Mucosa of rectum (tissue), 2 donors: ENCODE measurements around the gene GRID2.

Source experiments
- H3K27ac ChIP-seq, 2 donors: one replicate each; pipeline ENCODE4 v1.7.0; 2013; ENCODE audit warnings: inconsistent platforms in 2 of 2, low read depth in 2 of 2, low read length in 2 of 2
- H3K27me3 ChIP-seq, 2 donors: one replicate each; pipeline ENCODE4 v1.7.0; 2013; ENCODE audit warnings: low read length in 2 of 2; ENCODE audit not compliant: control insufficient read depth in 2 of 2, insufficient read depth in 2 of 2
- H3K36me3 ChIP-seq, 2 donors: one replicate each; pipeline ENCODE4 v1.7.0; 2013; ENCODE audit warnings: low read length in 2 of 2; ENCODE audit not compliant: control insufficient read depth in 2 of 2, insufficient read depth in 2 of 2
- H3K4me1 ChIP-seq, 2 donors: one replicate each; pipeline ENCODE4 v1.7.0; 2013; ENCODE audit warnings: low read length in 2 of 2, mild to moderate bottlenecking in 1 of 2; ENCODE audit not compliant: control insufficient read depth in 2 of 2, insufficient read depth in 2 of 2
- H3K4me3 ChIP-seq, 2 donors: one replicate each; pipeline ENCODE4 v1.7.0; 2013; ENCODE audit warnings: low read length in 2 of 2
- H3K9ac ChIP-seq, 2 donors: one replicate each; pipeline ENCODE4 v1.7.0; 2013; ENCODE audit warnings: low read length in 2 of 2, low read depth in 1 of 2, mild to moderate bottlenecking in 1 of 2
- H3K9me3 ChIP-seq, 2 donors: one replicate each; pipeline ENCODE4 v1.7.0; 2013; ENCODE audit warnings: low read length in 2 of 2; ENCODE audit not compliant: control insufficient read depth in 2 of 2
- donor health status: healthy.
- donor health status: Normal muscosa, but diverticular disease.

The GRID2 gene

DNA sequence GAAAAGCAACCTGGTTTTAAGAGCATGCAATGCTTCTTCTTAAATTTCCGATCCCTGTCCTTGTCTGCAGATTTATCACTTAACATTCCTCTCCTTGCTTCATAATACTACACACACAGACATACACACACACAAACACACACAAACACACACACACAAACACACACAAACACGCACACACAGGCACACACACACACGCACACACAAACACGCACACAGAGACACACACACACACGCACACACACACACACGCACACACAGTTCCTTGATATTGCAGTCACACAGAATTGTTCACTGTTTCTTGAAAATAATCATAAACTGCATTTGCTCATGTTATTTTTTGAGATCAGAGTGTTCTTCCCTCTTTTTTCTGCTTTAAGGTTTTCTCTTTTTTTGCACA is 1066.5 kb downstream of the GRID2 start:
- no peak overlapping the region for H3K9ac ChIP-seq
- no peaks in the 10 kb centered on the region for H3K27me3 ChIP-seq
- no peaks in the 10 kb centered on the region for H3K36me3 ChIP-seq
- no peaks in the 10 kb centered on the region for H3K4me1 ChIP-seq
- no peak overlapping the region for H3K4me3 ChIP-seq
- no peaks in the 10 kb centered on the region for H3K9me3 ChIP-seq
- no peak overlapping the region for H3K27ac ChIP-seq

DNA sequence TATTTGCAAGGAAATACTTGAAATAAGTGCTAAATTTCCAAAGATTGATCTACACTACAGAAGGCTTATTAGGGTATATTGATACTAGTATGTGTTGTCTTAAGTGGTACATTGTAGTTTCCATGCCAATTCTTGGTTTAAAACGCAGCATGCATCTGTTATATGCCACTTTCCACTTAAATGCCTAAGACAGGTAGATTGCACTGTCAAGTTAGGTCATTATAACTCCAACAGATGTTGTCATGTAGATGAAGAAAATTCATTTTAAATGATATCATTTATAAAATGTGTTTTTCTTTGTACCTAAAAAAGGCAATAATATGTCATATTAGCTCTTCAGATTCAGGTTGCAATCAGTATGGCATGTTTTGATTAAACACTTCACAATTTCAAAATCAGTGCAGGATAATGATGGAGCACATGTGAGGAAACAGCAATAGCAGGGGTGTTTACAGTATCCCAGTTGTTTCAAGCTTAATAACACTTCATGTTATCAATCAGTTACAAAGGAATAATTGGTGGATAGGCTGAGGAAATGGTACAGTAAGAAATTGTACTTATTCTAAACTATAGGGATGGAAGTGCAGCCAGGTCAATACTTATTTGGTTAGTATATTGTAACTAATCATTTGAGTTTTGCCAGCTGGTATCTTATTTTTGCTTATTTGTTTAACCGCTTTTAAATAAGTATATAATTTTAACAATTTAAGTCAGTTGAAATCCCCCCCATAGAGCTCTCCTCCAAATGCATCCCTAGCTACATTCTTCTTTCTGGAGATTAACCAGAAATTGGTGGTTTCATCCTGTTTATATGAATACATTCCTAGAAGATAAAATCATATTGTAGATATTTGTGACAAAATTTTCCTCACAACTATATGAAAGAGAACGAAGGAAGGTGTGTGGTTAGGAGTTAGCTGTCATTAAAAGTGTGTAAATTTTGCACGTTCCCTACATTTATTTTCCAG is 1070.4 kb downstream of the GRID2 start:
- H3K27ac ChIP-seq = no peak overlapping the region
- no peaks in the 10 kb centered on the region for H3K36me3 ChIP-seq
- no peaks in the 10 kb centered on the region for H3K9me3 ChIP-seq
- no peaks in the 10 kb centered on the region for H3K4me1 ChIP-seq
- no peaks in the 10 kb centered on the region for H3K27me3 ChIP-seq
- H3K9ac ChIP-seq = no peak overlapping the region
- H3K4me3 ChIP-seq = no peak overlapping the region

DNA sequence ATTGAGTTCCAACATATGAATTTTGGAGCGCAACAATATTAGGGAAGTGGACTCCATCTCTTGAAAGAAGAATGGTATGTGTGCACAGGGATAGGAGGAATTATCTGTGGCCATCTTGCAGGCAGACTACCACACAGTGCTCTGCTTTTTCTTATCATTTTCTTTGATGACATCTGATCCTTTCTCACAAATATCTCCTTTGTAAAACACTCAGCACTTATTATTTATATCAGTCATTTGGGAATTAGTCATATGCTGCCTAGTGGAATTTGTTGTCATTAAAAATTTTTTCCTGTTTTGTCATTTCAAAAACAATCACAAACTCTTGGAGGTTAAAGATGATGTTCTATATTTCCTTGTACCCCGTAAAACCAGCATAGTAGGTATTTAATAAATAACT is 1080.5 kb downstream of the GRID2 start:
- no peaks in the 10 kb centered on the region for H3K36me3 ChIP-seq
- no peak overlapping the region for H3K27ac ChIP-seq
- no peak overlapping the region for H3K9ac ChIP-seq
- no peaks in the 10 kb centered on the region for H3K27me3 ChIP-seq
- no peak overlapping the region for H3K4me3 ChIP-seq
- no peaks in the 10 kb centered on the region for H3K4me1 ChIP-seq
- H3K9me3 ChIP-seq = no peaks in the 10 kb centered on the region

GRCh38 chr4:93384887-93385286 is 1081.1 kb downstream of the GRID2 start:
- Histone ChIP-seq H3K36me3 (no peaks in the 10 kb centered on the region), H3K4me3 (no peak overlapping the region), H3K27ac (no peak overlapping the region), H3K4me1 (no peaks in the 10 kb centered on the region), H3K9me3 (no peaks in the 10 kb centered on the region), H3K27me3 (no peaks in the 10 kb centered on the region), H3K9ac (no peak overlapping the region)

GRCh38 chr4:93394545-93395081 is 1090.8 kb downstream of the GRID2 start:
- no peak overlapping the region for H3K9ac ChIP-seq
- no peaks in the 10 kb centered on the region for H3K9me3 ChIP-seq
- no peak overlapping the region for H3K27ac ChIP-seq
- H3K27me3 ChIP-seq = no peaks in the 10 kb centered on the region
- no peaks in the 10 kb centered on the region for H3K36me3 ChIP-seq
- no peaks in the 10 kb centered on the region for H3K4me1 ChIP-seq
- no peak overlapping the region for H3K4me3 ChIP-seq

- H3K36me3 ChIP-seq = no peaks in the 10 kb centered on the region
- no peak overlapping the region for H3K27ac ChIP-seq
- no peaks in the 10 kb centered on the region for H3K27me3 ChIP-seq
- H3K9ac ChIP-seq = no peak overlapping the region
- no peak overlapping the region for H3K4me3 ChIP-seq
- no peaks in the 10 kb centered on the region for H3K9me3 ChIP-seq
- no peaks in the 10 kb centered on the region for H3K4me1 ChIP-seq
Measured at GRCh38 chr4:93396272-93396671, 1092.5 kb downstream of the GRID2 start.

GRCh38 chr4:93403571-93403970 is 1099.8 kb downstream of the GRID2 start:
- Histone ChIP-seq H3K9ac (no peak overlapping the region), H3K36me3 (no peaks in the 10 kb centered on the region), H3K4me3 (no peak overlapping the region), H3K27ac (no peak overlapping the region), H3K9me3 (no peaks in the 10 kb centered on the region), H3K4me1 (no peaks in the 10 kb centered on the region), H3K27me3 (no peaks in the 10 kb centered on the region)

DNA sequence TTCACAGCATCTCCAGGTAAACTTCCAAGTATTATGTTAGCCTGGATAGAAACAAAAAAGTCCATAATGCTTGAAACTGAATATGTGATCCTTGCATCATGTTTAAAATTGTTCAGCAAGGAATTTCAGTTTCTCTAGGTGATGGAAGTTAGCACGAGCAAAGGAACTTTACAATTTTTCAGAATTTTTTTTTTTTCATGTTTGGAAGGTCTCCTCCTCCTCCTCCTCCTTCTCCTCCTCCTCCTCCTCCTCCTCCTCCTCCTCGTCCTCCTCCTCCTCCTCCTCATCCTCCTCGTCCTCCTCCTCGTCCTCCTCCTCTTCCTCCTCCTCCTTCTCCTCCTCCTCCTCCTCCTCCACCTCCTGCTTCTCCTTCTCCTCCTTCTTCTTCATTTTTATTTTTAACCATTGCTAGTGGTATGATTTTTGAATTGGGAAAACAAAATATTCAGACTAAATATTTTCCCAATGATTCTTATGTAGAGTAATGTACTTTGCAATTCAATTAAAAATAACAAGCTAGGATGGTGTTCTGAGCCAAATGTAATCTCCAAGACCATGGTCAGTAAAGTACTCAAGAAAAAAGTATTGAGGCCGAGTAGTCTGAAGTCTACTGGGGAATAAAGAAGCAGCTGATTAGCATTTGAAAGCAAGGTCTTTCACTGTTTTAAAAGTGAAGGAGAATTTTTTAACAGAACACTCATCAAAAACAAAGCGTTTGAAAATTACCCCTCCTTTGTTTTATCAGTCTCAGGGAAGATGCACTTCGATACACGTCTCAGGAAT is 1103.9 kb downstream of the GRID2 start:
- Histone ChIP-seq H3K36me3 (no peaks in the 10 kb centered on the region), H3K9ac (no peak overlapping the region), H3K27ac (no peak overlapping the region), H3K9me3 (no peaks in the 10 kb centered on the region), H3K27me3 (no peaks in the 10 kb centered on the region), H3K4me3 (no peak overlapping the region), H3K4me1 (no peaks in the 10 kb centered on the region)

DNA sequence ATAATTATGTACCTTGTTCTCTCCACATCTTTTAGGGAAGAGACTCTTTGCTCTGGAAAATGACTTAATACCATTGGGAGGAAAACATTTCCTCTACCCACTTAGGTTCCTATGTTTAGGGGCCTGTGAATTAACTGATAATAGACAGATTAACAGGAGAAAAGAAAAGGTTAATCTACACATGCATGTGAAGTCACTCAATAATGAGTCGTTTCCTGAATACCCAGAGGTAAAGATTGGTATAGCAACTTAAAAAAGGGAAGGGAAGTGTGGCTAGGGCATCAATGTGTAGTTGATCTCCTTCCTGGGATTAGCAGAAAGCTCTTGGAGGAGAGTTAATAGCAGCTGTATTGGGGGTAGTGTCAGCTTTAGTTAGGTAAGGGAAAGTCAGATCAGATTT is 1105.3 kb downstream of the GRID2 start:
- Histone ChIP-seq H3K36me3 (no peaks in the 10 kb centered on the region), H3K4me3 (no peak overlapping the region), H3K9me3 (no peaks in the 10 kb centered on the region), H3K27ac (no peak overlapping the region), H3K27me3 (no peaks in the 10 kb centered on the region), H3K4me1 (no peaks in the 10 kb centered on the region), H3K9ac (no peak overlapping the region)

DNA sequence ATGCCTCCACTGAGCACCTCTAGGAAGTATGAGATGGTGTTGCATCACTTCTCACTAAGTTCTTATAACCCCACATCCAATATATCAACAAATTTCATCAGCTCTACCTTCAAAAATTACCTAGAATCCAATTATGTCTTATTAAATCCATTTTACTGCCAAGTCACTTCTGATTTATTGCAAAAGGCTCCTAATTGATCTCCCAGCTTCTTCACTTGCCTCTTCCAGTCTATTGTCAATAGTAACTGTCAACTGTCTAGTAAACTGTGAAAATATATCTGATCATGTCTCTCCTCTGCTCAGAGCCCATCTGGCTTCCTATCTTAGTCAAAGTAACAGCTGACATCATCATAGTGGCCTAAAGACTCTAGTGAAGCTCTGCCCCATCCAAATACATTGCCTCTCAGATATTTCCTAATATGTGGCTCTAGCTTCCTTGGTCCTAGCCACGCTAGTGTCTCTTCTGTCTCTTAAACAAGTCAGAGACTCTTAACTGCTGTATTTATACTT is 1110.3 kb downstream of the GRID2 start:
- Histone ChIP-seq H3K4me3 (no peak overlapping the region), H3K9me3 (no peaks in the 10 kb centered on the region), H3K27me3 (no peaks in the 10 kb centered on the region), H3K9ac (no peak overlapping the region), H3K4me1 (no peaks in the 10 kb centered on the region), H3K36me3 (no peaks in the 10 kb centered on the region), H3K27ac (no peak overlapping the region)
